HUES48 (cell line): ENCODE results near the gene REN.

Experiments used
- H3K27ac ChIP-seq: one replicate; pipeline ENCODE4 v1.7.0; 2013; ENCODE audit warnings: low read depth, low read length, inconsistent platforms
- H3K27me3 ChIP-seq: 2 replicates; pipeline ENCODE4 v1.6.1; 2013; ENCODE audit warnings: mild to moderate bottlenecking, low read length; ENCODE audit not compliant: control insufficient read depth, insufficient read depth
- H3K36me3 ChIP-seq: 2 replicates; pipeline ENCODE4 v1.6.1; 2013; ENCODE audit warnings: low read length; ENCODE audit not compliant: control insufficient read depth, insufficient read depth
- H3K4me1 ChIP-seq: 2 replicates; pipeline ENCODE4 v1.6.1; 2013; ENCODE audit warnings: mild to moderate bottlenecking, low read length; ENCODE audit not compliant: control insufficient read depth, insufficient read depth
- H3K4me3 ChIP-seq: 2 replicates; pipeline ENCODE4 v1.5.1; 2013; ENCODE audit warnings: mild to moderate bottlenecking, low read depth, low read length
- H3K9ac ChIP-seq: 2 replicates; pipeline ENCODE4 v1.6.1; 2013; ENCODE audit warnings: mild to moderate bottlenecking, low read depth, low read length, moderate library complexity
- H3K9me3 ChIP-seq: 2 replicates; pipeline ENCODE4 v1.6.1; 2013; ENCODE audit warnings: low read length; ENCODE audit not compliant: control insufficient read depth, insufficient read depth

REN gene

DNA sequence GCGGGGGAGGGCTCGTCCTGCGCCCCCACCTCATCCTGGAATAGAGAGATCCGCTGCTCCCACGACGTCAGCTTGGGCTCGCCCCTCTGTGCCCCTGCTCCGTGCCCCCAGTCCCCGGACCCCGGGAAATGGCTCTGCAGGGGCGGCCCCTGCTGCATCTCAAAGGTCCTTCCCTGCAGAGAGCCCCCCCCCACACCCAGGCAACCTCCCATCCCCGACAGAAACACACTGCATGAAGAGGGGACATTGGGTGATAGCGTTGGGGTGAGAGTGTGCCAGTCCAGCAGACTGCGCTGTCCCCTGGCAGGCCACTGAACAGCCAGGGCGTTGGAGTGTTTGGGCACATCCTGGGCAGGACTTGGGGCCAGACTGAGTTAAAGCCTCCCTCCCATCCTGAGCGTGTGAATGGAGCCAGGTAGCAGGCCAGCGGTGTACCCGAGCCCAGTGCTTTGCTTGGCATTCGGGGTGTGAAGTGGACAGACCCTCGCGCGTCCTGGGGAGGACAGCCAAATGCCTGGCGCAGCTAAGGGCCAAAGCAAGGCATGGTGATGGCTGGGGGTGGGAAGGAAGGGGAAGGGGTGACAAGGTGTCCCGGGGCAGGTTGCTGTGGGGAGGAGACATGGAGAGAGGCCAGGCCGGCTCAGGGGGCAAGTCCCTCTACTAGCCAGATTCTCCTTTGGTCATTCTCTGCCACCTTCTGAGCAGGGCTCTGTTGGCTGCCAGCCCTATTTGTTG is 13.7 kb downstream of the REN start:
- Histone ChIP-seq H3K9me3 (no peaks in the 10 kb centered on the region), H3K27ac (no peak overlapping the region), H3K36me3 (no peaks in the 10 kb centered on the region), H3K27me3 (peaks cover 21% of the 10 kb centered on the region), H3K9ac (no peak overlapping the region), H3K4me1 (peaks cover 23% of the 10 kb centered on the region), H3K4me3 (peak overlapping the region; percentile 77)

- H3K9ac ChIP-seq, result no peak within 1 kb of the TSS; the same call in 1 of the 2 replicates
- no peak within 1 kb of the TSS for H3K27ac ChIP-seq
- no peaks in the 10 kb centered on the region for H3K36me3 ChIP-seq
- peaks cover 29% of the 10 kb centered on the region for H3K4me1 ChIP-seq
- peaks cover 17% of the 10 kb centered on the region for H3K27me3 ChIP-seq
- H3K9me3 ChIP-seq, result no peaks in the 10 kb centered on the region
- H3K4me3 ChIP-seq, result peak within 1 kb of the TSS; percentile 77
Observed at GRCh38 chr1:204151552-204152309, 14.4 kb downstream of the REN start, which contains the start of gene ETNK2. ETNK2 (minus strand) TSS chr1:204152044; CDS start chr1:204151852, 192 bp downstream.

- H3K4me1 ChIP-seq, result peaks cover 33% of the 10 kb centered on the region
- peak overlapping the region; percentile 77 for H3K4me3 ChIP-seq
- H3K9ac ChIP-seq, result no peak overlapping the region
- H3K27me3 ChIP-seq, result peaks cover 16% of the 10 kb centered on the region
- no peaks in the 10 kb centered on the region for H3K9me3 ChIP-seq
- H3K36me3 ChIP-seq, result no peaks in the 10 kb centered on the region
- no peak overlapping the region for H3K27ac ChIP-seq
Observed at GRCh38 chr1:204150702-204151551, 15.2 kb downstream of the REN start.

DNA sequence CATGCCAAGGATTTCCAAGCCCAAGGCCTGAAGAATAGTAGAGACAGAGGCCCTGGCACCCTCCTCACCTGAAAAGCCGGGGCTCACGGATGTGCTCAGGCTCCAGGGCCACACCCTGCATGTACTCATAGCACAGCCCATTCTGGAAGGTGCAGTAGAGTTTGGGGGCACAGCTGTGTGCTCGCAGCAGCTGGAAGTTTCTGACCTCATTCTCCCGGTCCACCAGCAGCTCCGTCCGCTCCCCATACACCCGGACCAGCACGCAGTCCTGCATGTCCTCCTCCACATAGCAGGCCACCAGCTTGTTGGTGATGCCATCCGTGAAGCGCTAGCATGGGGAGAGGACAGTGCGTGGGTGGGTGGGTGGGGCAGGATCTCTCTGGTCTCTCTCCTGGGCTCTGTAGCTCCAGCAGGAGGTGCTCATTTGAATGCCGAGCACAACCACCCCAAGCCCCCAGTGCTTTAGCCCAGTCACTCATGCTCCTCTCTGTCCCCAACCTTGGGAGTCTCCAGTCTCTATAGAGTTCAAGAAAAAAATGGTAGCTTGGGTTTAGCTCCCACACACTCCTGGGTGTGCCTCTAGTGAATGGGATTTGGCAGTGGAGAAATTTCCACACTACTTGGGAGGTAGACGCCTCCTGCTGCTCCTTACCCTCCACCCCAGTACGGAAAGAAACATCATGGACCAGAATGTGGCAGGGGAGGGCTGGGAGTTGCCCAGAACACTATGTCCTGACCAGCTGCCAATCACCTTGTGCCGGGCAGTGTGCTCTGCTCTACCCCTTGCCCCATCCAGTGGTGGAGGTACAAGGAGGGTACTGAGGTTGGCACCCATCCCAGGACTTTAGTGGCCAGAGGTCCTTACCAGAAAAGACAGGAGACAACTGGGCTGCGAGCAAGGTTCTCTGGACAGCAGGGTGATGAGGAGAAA is 16.2 kb downstream of the REN start:
- Histone ChIP-seq H3K36me3 (no peaks in the 10 kb centered on the region), H3K4me3 (no peak overlapping the region), H3K9ac (no peak overlapping the region), H3K9me3 (no peaks in the 10 kb centered on the region), H3K27me3 (peaks cover 16% of the 10 kb centered on the region), H3K27ac (no peak overlapping the region), H3K4me1 (peaks cover 33% of the 10 kb centered on the region)

GRCh38 chr1:204149107-204149506 is 17.0 kb downstream of the REN start:
- H3K27me3 ChIP-seq, result peaks cover 16% of the 10 kb centered on the region
- no peak overlapping the region for H3K9ac ChIP-seq
- no peaks in the 10 kb centered on the region for H3K9me3 ChIP-seq
- H3K4me3 ChIP-seq, result no peak overlapping the region
- H3K36me3 ChIP-seq, result no peaks in the 10 kb centered on the region
- no peak overlapping the region for H3K27ac ChIP-seq
- peaks cover 33% of the 10 kb centered on the region for H3K4me1 ChIP-seq

- Histone ChIP-seq H3K36me3 (no peaks in the 10 kb centered on the region), H3K9ac (no peak overlapping the region), H3K9me3 (no peaks in the 10 kb centered on the region), H3K4me3 (peak overlapping the region; percentile 1; the same call in 1 of the 2 replicates), H3K27me3 (peaks cover 16% of the 10 kb centered on the region), H3K4me1 (peaks cover 33% of the 10 kb centered on the region), H3K27ac (peak overlapping the region; percentile 90)
Observed at GRCh38 chr1:204147406-204148383, 18.4 kb downstream of the REN start.

DNA sequence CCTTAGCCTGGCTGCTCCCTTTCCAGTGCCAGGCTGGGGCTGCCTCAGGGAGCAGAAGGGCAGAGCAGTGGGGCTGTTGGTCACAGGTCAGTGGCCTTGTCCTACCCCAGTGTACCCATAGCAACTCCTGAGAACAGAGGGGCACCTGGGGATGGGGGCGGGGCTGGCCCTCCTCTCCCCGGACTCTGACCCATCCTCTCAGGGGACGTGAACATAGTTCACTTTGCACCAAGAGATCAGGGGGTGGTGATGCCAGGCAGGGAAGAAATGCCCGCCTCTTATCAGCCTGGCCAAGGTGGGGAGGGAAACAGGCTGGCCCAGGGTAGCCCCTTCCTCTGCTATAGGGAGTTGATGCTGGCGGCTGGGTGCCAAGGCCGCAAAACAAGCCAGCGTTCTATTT is 19.2 kb downstream of the REN start:
- H3K4me3 ChIP-seq, result no peak overlapping the region
- H3K4me1 ChIP-seq, result peaks cover 36% of the 10 kb centered on the region
- no peaks in the 10 kb centered on the region for H3K9me3 ChIP-seq
- peaks cover 13% of the 10 kb centered on the region for H3K27me3 ChIP-seq
- no peak overlapping the region for H3K9ac ChIP-seq
- H3K36me3 ChIP-seq, result no peaks in the 10 kb centered on the region
- peak overlapping the region; percentile 90 for H3K27ac ChIP-seq

DNA sequence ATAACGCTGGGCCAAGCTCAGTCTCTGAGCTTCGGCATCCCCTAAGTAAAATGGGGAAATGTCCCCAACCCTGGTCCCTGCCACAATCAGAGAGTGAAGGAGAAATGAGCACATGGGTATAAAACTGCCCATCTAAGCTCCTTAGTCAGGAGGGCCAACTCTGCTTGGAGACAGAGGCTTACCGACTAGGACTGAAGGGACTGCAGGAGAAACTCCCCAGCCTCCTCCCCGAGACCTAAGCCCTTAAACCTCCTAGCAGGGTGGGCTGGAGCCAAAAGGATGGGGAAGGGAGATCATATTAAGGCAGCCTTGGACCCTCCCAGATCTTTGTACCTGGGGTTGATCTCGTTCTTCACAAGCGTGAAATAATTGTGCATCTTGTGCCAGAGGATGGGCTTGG is 19.8 kb downstream of the REN start:
- no peak overlapping the region for H3K27ac ChIP-seq
- peaks cover 41% of the 10 kb centered on the region for H3K4me1 ChIP-seq
- no peak overlapping the region for H3K9ac ChIP-seq
- H3K36me3 ChIP-seq, result no peaks in the 10 kb centered on the region
- peaks cover 9% of the 10 kb centered on the region for H3K27me3 ChIP-seq
- no peaks in the 10 kb centered on the region for H3K9me3 ChIP-seq
- no peak overlapping the region for H3K4me3 ChIP-seq

GRCh38 chr1:204145033-204145504 is 21.1 kb downstream of the REN start:
- no peak overlapping the region for H3K27ac ChIP-seq
- no peaks in the 10 kb centered on the region for H3K36me3 ChIP-seq
- H3K9me3 ChIP-seq, result no peaks in the 10 kb centered on the region
- peaks cover under 1% of the 10 kb centered on the region; the same call in 1 of the 2 replicates for H3K27me3 ChIP-seq
- H3K9ac ChIP-seq, result no peak overlapping the region
- H3K4me1 ChIP-seq, result peaks cover 37% of the 10 kb centered on the region
- H3K4me3 ChIP-seq, result no peak overlapping the region
